Adrenal gland (tissue), 5 donors: ENCODE results near the gene CRB1.

ENCODE experiments used
- POLR2A ChIP-seq, 2 donors: fragments of 450-650 bp; IDR thresholded peaks; one replicate each; pipeline ENCODE4 v1.6.1; 2017; ENCODE audit warnings: antibody characterized with exemption in 2 of 2, mild to moderate bottlenecking in 2 of 2, moderate library complexity in 1 of 2
- TF ChIP-seq, protein P1 (sequence below), 6 experiments: fragments of 450-650 bp in 4 of 6; fragments of 200-600 bp in 2 of 6; sonication (generic) in 1 of 6; IDR thresholded peaks; 1 replicate in 5 of 6; 2 replicates in 1 of 6; pipeline versions ENCODE4 v1.5.1 to v1.8.0; 2016 to 2021; ENCODE audit warnings: antibody characterized with exemption in 6 of 6, mild to moderate bottlenecking in 2 of 6, moderate library complexity in 1 of 6
- donor health status: DM: no; HTN: no; CAD: no.

DNA sequence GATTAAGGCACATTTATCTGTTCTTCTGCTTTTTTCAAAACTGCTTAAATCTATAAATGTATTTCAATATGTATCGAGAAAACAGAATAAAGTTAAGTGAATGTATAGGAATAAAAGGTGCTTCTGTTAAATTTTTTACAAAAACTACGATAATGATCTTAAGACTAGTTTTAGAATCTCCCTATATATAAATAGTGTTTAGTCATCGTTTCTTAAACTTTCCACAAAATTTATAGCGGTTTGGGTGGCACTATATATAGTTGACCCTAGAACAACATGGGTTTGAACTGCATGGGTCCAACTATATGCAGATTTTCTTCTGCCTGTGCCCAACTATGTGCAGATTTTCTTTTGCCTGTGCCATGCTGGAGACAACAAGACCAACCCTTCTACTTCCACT, 125.7 kb downstream of the CRB1 start:
- TF ChIP-seq, protein P1, sequence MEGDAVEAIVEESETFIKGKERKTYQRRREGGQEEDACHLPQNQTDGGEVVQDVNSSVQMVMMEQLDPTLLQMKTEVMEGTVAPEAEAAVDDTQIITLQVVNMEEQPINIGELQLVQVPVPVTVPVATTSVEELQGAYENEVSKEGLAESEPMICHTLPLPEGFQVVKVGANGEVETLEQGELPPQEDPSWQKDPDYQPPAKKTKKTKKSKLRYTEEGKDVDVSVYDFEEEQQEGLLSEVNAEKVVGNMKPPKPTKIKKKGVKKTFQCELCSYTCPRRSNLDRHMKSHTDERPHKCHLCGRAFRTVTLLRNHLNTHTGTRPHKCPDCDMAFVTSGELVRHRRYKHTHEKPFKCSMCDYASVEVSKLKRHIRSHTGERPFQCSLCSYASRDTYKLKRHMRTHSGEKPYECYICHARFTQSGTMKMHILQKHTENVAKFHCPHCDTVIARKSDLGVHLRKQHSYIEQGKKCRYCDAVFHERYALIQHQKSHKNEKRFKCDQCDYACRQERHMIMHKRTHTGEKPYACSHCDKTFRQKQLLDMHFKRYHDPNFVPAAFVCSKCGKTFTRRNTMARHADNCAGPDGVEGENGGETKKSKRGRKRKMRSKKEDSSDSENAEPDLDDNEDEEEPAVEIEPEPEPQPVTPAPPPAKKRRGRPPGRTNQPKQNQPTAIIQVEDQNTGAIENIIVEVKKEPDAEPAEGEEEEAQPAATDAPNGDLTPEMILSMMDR (IDR thresholded peaks at IDR 0.05) = no peak
- TF ChIP-seq POLR2A (IDR thresholded peaks at IDR 0.05) = no peak
